Measurements from ENCODE around the gene C10orf143. TPM values are rescaled to one million over a fixed set of nuclear protein-coding genes. Genes with fewer than 3 reads are reported as not detected.
"Not testable (repeated sequence)": the region's sequence is repeated elsewhere in the genome, so short reads cannot be mapped to it uniquely, and the experiment has no call there.

Gene C10orf143
- total and polyA plus RNA-seq, 2 experiments from 2014 or later, result 0.21 to 3.7 TPM

GRCh38 chr10:130024326-130024725 is 86.3 kb downstream of the C10orf143 start:
- not testable (repeated sequence) for H3K4me1 ChIP-seq (ENCODE audit: insufficient read depth); H3K4me1 Mint-ChIP-seq; H3K36me3 Mint-ChIP-seq (ENCODE audit: low read depth); H3K4me2 ChIP-seq; H3K9me2 ChIP-seq (ENCODE audit: insufficient read depth); H3K27ac Mint-ChIP-seq; H3K4me3 Mint-ChIP-seq; H3K4me3 ChIP-seq; H3K27me3 ChIP-seq (ENCODE audit: insufficient read depth); DNase-seq (ENCODE audit: low spot score); H3K9me3 Mint-ChIP-seq; H3K36me3 ChIP-seq (ENCODE audit: insufficient read depth); ATAC-seq; H4K20me1 ChIP-seq (replicated peaks; ENCODE audit: insufficient read depth); H3K79me2 ChIP-seq (replicated peaks; ENCODE audit: insufficient read depth); H3F3A ChIP-seq (replicated peaks; ENCODE audit: low read depth); H2AFZ ChIP-seq; H3K27ac ChIP-seq (ENCODE audit: low read depth)
- H3K27me3 Mint-ChIP-seq (ENCODE audit: insufficient read depth, low read depth, poor library complexity), result peaks cover 14% of the 10 kb centered on the region

GRCh38 chr10:130023454-130024230 is 87.0 kb downstream of the C10orf143 start:
- Histone ChIP-seq H3F3A (replicated peaks; ENCODE audit: low read depth) (no peaks in the 10 kb centered on the region), H4K20me1 (replicated peaks; ENCODE audit: insufficient read depth) (no peaks in the 10 kb centered on the region), H3K36me3 (ENCODE audit: insufficient read depth) (no peaks in the 10 kb centered on the region), H3K4me2 (no peak overlapping the region), H3K4me3 (no peak overlapping the region), H3K4me1 (ENCODE audit: insufficient read depth) (no peaks in the 10 kb centered on the region), H2AFZ (no peak overlapping the region), H3K27me3 (ENCODE audit: insufficient read depth) (no peaks in the 10 kb centered on the region), H3K79me2 (replicated peaks; ENCODE audit: insufficient read depth) (no peaks in the 10 kb centered on the region), H3K27ac (ENCODE audit: low read depth) (no peak overlapping the region), H3K9me2 (ENCODE audit: insufficient read depth) (no peaks in the 10 kb centered on the region)
- DNase-seq (ENCODE audit: low spot score) (no peak), ATAC-seq (no peak)
- H3K4me3 Mint-ChIP-seq, result no peak overlapping the region
- TF ChIP-seq CREB1 (CRISPR knock-in tag; IDR thresholded peaks at IDR 0.05; ENCODE audit: low read depth) (no peak), REST (IDR thresholded peaks at IDR 0.05; ENCODE audit: unreplicated experiment) (no peak), CTCF (conservative IDR thresholded peaks at IDR 0.05; ENCODE audit: low read depth in 2 of 2) (no peak), EZH2phosphoT487 (IDR thresholded peaks at IDR 0.05; ENCODE audit: unreplicated experiment) (no peak), EZH2 (IDR thresholded peaks at IDR 0.05; ENCODE audit: low read depth, unreplicated experiment) (no peak), STAT1 (IDR thresholded peaks at IDR 0.05; ENCODE audit: unreplicated experiment) (no peak), NANOG (IDR thresholded peaks at IDR 0.05; ENCODE audit: borderline replicate concordance) (no peak), ZNF114 (CRISPR knock-in tag; IDR thresholded peaks at IDR 0.05) (no peak)
- no peak overlapping the region for H3K27ac Mint-ChIP-seq
- peaks cover 14% of the 10 kb centered on the region for H3K27me3 Mint-ChIP-seq (ENCODE audit: insufficient read depth, low read depth, poor library complexity)
- H3K4me1 Mint-ChIP-seq, result no peaks in the 10 kb centered on the region
- no peaks in the 10 kb centered on the region for H3K9me3 Mint-ChIP-seq
- no peaks in the 10 kb centered on the region; the same call in 2 of the 3 replicates for H3K36me3 Mint-ChIP-seq (ENCODE audit: low read depth)

Data from GM23338 (cell line).